ENCODE data around the gene NTSR1.

- TF ChIP-seq CTCF (IDR thresholded peaks at IDR 0.05; ENCODE audit: low read depth, low read length) (no peak), EZH2phosphoT487 (IDR thresholded peaks at IDR 0.05; ENCODE audit: low read depth) (no peak)
These were observed 3.0 kb upstream of the NTSR1 start for GRCh38 chr20:62705627-62706026.

All from OCI-LY3 (cell line).